GM19238 (cell line): Measurements from ENCODE around the gene HOXD3.

Experiments
- DNase-seq: peaks from one replicate; pipeline ENCODE4 v3.0.0; 2011; ENCODE audit warnings: low spot score; ENCODE audit not compliant: insufficient read length

HOXD3 gene

DNA sequence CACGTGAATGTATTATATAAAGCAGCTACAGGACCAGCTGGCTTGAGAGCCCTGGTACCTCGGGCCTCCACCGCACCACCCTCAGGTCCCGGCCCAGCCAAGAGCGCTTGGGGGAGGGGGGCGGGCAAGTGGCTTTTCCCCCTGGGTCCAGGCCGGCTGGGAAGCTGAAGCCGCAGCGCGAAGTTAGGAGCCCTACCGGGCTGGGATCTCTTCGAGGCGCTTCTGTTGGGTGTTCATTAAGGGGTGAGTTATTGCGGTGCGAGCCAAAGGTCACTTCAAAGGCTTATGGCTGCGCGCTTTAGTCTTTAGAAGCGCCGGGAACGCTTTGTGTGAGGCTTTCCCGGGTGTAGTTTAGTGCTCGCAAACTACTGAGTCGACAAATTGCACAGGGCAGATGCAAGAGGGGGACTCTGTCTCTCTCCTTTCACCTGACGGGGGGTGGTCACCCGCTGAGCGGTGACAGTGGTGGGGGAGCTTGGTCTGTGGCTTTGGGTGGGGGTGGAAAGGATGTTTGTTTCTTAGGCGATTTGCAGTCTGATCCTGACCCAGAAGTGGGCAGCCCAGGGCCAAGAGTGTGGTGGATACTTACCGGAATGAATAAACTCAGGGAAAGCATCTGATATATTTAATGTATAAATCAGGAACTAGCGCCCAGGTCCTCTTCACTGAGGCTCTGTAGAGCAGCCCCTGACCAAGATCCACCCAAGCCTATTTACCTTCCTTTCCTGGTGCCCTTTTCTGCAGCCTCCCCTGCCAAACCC is 6.0 kb downstream of the HOXD3 start:
- no peak for DNase-seq

DNA sequence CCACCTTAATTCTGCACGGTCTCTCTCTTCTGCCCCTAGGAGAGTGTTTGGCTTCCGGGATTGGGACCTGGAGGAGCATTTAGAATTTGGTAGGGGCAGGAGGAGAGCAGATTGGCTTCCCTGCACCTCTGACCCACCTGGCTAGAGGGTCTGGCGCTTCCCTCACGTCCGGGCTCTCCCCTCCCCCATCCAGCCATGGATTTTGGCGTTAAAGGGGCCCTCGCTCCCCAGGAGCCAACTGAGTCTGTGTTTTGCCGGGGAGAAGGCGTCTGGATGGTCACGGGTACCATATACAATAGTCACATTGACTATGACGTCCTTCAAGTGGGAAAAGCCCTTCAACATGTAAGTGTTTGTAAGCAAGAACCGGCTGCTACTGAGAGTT is 6.6 kb downstream of the HOXD3 start:
- DNase-seq, result no peak

DNA sequence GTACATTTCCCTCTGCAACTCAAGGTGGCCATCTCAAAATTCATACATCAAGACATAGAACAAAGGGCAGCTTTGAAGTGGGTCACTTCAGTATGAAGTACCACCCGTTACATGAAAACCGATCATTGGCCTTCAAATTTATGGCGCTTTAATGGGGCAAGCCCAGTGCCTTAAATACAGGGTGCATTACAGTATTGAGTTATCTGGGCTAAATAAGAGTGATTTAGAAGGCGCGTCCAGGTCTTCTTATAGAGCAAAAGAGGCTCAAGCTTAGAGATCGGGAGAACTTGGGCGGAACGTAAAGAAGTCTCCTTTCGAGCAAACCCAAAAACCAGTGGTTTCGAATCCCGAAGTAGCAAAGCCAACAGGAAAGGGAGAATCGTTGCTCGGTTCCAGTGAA is 7.1 kb downstream of the HOXD3 start:
- no peak for DNase-seq

DNA sequence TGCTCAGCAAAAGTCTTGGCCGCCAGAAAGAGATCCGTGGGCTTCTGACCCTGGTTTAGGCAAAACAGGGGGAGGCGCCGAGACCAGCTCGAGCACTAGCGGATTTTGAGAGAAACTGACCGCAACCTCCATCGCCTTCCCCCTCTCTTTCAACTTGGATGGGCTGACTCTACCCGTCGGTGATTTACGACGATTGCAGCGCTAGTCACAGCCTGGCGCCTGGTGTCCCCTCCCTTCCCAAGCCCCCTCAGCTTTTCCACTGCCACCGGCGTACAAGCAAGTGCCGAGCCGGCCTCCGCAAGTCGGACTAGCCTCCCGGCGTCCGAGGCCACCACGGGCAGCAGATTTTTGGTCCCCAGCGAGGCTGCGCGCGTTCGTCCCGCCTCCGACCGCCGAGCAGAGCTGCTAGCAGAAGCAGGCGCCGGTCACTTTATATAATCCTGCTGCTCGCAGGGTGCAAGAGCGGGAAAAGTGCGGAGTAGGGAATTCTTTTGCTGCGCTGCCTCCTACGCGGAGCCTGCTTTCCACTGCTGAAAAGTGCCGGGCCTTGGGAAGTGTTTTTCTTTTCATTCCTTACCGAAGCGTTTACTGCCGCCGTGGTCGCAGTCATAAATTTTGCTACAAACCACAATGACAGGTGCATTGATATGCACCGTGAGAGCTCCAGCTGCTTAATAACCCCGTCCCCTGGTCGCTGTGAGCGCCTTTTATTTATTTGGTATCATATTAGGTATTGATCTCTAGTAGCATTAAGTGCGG is 7.7 kb downstream of the HOXD3 start:
- no peak for DNase-seq

DNA sequence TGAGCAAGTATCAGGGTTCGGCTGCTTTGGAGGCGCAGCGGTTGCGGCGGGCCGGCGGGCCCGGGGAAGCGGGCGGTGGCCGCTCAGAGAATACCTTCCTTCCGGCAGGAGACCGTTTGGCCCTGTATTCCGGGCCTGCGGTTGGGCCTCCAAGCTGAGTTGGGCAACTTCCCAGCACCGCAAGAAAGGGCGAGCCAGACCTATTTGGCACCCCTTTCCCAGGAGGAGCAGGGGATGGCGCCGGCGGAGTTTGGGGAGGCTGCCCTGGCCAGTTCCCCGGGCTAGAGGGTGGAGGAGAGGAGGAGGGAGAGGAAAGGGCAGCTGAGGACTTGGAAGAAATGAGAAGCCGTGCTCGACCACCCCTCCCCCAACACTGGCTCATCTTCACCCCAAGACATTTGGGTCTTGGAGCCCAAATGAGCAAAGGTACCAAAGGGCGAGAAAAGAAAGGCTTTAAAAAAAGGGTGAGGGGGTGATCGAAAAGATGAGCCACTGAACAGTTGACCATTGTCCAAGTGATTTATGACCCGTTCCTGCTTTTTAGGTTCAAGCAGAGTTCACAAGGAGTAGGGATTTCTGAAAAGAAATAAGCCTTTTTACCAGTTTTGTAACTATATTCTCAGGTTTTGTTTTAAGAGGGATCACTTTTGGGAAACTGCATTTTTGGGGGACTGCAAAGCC is 8.4 kb downstream of the HOXD3 start:
- DNase-seq, result no peak

DNA sequence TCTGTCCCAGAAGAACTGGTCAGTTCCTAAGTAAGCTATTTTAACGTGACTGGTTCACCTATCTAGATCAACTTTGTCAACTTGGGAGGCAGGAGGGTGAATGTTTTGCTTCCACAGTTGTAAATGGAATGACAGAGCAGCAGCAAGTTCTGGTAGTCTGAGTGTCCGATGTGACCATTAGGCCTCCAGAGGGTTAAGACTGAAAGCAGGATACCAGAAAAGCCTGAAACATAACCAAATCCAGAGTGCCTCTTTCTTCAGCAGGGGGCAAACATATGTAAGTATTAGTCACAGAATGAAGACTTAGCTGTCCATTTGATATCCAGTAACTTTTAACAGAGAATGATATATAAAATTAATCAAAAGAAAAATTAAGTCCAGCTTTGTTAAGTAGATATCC is 9.2 kb downstream of the HOXD3 start:
- no peak for DNase-seq

DNA sequence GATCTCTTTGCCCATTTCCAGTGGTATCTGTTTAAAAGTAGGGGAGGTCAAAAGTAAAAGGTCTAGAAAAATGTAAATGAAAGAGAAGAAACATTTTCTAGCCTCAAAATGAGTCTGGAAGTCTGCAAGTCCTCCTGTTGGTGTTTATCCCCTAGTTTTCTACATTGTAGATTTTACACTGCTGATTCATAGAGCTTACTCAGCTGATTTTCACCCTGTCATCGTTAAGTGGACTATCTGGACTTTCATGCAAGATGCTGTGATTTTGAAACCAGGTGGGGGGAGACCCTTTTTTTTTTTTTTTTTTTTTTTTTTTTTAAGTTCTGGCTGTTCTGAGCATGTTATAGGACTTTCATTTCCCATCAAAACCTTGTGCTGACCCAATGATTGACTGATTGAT is 10.3 kb downstream of the HOXD3 start:
- no peak for DNase-seq

DNA sequence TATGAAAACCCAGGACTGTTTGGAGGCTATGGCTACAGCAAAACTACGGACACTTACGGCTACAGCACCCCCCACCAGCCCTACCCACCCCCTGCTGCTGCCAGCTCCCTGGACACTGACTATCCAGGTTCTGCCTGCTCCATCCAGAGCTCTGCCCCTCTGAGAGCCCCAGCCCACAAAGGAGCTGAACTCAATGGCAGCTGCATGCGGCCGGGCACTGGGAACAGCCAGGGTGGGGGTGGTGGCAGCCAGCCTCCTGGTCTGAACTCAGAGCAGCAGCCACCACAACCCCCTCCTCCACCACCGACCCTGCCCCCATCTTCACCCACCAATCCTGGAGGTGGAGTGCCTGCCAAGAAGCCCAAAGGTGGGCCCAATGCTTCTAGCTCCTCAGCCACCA is 12.1 kb downstream of the HOXD3 start:
- DNase-seq, result no peak

DNA sequence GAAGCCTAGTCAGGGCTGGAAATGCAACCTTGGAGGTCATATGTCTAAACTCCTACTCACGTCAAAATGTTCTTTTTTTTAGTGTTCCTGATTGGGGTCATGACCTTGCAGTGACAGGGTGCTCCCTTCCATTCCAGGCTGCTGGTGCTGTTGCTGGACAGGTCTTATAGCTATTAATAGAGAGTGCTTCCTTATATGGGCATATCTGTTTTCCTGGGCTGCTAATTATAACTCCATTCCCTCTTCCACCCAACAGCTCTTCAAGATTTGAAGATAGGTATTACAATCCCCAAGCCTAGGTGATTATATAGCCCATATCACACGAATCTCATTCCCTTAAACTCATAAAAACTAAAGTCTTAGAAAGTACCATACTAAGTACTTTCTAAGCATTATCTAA is 12.6 kb downstream of the HOXD3 start:
- DNase-seq, result no peak

DNA sequence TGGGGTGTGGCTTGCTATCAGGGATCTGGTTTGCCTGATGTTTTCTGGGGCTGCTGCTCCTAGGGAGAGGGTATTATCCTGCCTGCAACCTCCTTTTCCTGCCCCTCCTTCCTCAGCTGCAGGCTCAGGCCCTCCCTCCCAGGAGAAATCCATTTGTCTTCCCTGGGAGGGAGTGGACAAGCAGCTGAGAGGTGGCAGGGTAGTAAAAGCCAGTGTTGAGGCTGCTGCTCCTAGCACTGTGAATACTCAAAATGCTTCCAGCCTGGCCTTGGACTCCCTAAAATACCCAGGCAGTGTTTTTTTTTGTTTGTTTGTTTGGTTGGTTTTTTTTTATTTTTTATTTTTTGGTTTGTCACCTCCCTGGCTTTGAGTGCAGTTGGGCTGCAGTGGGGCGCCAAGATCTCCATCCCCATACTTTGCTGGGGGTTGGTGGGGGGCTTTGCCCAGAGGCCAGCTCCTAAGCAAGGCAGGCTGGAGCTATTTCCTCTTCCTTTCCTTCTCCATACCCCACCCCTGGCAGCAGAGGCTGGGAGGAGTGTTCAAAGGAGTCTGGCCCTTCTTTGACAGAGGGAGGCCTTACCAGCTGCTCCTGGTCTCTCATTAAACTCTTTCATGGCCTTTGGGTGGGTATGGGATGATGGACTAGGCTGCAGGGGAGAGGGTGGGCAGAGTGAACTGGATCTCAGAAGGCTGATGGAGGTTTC is 13.6 kb downstream of the HOXD3 start:
- no peak for DNase-seq

DNA sequence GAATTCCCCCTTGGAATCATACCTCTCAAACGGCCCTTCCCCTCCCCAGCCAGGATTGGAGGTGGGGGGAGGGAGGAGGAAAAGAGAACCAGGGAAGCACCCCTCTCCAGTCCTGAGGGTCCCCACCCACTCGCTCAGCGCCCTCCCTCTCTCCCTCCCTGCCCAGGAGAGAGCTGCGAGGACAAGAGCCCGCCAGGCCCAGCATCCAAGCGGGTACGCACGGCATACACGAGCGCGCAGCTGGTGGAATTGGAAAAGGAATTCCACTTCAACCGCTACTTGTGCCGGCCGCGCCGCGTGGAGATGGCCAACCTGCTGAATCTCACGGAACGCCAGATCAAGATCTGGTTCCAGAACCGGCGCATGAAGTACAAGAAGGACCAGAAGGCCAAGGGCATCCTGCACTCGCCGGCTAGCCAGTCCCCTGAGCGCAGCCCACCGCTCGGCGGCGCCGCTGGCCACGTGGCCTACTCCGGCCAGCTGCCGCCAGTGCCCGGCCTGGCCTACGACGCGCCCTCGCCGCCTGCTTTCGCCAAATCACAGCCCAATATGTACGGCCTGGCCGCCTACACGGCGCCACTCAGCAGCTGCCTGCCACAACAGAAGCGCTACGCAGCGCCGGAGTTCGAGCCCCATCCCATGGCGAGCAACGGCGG is 14.4 kb downstream of the HOXD3 start:
- DNase-seq, result no peak

DNA sequence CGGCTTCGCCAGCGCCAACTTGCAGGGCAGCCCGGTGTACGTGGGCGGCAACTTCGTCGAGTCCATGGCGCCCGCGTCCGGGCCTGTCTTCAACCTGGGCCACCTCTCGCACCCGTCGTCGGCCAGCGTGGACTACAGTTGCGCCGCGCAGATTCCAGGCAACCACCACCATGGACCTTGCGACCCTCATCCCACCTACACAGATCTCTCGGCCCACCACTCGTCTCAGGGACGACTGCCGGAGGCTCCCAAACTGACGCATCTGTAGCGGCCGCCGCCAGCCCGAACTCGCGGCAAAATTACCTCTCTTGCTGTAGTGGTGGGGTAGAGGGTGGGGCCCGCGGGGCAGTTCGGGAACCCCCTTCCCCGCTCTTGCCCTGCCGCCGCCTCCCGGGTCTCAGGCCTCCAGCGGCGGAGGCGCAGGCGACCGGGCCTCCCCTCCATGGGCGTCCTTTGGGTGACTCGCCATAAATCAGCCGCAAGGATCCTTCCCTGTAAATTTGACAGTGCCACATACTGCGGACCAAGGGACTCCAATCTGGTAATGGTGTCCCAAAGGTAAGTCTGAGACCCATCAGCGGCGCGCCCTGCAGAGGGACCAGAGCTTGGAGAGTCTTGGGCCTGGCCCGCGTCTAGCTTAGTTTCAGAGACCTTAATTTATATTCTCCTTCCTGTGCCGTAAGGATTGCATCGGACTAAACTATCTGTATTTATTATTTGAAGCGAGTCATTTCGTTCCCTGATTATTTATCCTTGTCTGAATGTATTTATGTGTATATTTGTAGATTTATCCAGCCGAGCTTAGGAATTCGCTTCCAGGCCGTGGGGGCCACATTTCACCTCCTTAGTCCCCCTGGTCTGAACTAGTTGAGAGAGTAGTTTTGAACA is 15.1 kb downstream of the HOXD3 start:
- no peak for DNase-seq

DNA sequence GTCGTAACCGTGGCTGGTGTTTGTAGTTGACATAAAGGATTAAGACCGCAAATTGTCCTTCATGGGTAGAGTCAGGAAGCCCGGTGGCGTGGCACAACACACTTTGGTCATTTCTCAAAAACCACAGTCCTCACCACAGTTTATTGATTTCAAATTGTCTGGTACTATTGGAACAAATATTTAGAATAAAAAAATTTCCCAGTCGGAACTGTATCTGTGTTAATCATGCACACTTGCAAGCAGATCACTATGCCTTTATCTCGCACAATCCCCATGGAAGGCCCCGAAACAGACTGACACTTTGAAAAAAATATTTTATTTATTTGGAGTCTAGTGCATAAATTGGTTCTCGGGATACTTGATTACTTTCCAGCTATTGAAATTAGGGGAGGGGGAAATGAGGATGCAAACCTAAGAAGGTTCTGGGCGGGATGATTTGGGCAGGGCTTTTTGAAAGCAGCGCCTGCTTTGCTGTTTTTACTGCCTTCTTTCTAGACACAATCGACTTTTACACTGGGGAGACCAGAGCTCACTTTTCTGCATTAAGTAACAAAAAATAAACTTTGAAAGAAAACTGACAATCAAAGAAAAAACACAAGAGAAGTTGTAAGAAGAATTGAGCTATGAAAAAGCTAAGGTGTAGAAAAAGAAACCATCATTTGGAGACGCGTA is 15.9 kb downstream of the HOXD3 start:
- no peak for DNase-seq

DNA sequence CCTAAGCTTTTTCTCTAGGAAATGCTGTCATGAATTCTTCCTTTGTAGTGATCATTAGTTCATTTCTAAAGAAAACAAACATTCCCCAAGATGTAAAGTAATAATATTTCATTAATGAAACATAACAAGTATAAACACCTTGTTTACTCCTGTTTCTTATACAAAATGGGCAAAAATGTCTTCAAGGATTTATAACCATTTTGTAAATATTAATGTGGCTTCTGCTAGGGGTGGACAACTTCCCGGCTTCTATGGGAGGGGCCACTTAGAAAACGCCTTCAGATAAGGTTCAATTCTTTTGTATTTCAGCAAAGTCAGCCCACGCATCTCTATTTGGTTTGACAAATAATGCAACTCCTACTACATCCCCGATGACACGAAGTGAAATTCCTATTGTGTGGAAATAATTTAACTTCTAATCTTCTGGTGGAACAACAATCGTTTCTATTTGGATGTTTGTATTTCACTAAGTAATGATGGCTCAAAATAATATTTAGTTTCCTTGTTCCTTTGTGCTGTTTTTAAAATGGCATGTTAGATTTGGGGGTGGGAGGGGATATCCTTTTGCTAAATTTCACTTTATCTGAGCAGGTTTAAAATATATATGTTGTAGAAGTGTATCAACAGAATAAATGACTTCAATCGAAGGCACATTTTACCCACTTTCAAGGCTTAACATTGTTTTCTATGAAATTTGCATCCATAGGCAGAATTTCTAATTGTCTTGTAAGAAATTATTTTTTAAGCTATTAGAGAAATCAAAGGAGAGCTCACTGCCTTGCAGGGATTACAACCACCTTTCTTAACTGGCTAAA is 16.7 kb downstream of the HOXD3 start:
- no peak for DNase-seq

DNA sequence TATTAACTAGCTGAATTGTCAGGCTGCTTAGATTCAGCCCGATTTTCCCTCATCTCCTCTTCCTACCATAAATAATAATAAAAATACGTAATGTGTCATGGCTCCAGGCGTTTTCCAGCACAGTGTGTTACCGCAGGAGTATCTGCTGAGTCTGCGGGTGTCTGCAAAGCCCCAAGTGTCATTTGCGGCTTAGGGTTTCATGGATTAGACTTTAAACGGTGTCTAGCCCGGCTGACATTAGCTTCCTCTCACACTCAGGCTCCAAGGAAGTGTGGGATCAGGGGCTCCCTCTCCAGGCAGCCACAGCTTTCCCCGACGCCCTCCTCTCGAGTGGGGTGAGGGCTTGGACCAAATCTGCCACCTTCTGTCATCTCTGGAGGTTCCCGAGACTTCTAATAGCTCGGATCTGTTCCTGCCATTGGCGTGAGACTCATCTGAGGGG is 17.3 kb downstream of the HOXD3 start:
- DNase-seq, result no peak

DNA sequence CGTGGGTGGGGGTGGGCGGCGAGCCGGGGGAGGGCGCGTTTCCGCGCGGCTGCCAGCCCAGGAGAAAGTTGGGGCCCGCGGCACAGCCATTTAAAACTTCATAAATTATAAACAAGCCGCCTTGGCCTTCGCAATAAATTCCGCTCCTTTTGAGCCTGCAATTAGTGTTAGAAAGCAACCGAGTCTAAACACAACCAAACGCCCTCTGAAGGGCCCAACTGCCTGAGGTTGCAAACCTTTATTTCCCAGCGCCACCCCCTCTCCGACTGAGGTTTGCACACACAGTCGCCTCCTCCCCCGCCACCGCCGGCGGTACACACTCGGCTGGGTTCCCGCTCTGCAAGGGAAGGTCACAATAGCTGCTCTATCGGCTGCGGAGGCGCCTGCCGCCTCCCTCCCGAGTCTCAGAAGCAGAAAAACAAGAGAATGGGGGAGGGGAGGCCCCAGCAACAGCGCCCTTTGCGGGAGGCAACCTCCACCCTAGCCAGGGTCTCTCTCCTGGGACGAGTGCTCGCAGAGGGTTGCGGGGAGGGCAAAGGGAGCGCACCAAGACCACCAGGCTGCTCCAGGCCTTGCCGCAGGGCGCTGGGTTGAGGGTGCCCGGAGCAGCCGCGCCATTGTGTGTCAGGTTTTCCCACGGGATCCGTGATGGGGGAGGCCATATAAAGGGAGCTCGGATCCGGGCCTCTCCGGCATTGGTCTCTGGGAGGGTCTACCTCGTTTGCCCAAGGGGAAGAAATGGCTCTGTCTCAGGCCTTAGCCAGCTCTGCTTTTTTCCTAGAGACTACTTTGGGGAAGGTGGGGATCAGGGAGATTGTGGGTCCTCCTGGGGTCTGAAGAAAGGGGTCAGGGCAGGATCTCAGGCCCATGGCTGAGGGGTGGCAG is 18.0 kb downstream of the HOXD3 start:
- no peak for DNase-seq

DNA sequence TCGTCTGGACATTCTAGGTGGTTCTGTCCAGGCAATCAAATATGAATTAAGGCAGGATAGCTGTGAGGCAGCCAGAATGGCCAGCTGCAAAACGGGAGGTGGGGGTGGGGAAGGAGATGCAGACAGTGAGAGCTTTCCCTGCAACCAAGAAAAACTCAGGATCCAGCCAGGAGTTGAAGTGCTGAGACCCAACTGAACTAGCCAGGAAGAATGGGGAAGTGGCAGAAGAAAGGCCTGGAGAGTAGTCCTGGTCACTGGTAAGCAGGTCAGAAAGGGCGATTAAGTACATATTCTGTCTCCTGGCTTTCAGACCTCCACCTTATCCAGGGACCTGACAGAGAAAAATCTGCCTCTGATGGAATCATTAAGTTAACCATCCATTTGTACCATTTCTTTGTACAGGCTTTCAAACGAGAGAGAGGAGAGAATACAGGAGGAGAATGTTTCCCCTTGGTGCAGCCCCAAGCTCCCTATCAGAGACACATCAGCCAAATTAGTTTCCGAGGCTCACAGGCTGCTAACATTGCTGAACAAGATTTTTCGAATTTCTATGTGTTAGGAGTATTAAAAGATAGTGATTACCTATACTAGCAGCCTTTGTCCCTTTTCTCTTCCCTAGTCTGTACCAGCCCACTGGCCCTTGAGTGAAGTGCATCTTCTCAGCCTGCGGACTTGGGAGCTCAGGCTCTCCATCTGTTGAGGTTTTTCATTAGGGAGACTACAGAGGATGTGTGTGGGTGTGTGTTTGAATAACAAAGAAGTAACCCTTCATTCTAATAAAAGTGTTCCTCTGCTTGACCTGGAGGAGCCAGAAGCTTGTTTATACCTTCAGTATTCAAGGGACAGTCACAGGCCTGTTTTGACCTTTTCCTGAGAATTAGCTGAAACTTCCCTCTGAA is 18.9 kb downstream of the HOXD3 start:
- no peak for DNase-seq
